Activated CD4-positive, alpha-beta T cell treated with anti-CD3 and anti-CD28 coated beads, Interleukin-2, amount 10 ng/mL, durations not matched to agents 24 days and 14 days (primary cell): ENCODE data around the gene ARMC3. TPM values are rescaled to one million over a fixed set of nuclear protein-coding genes. Genes with fewer than 3 reads are reported as not detected.

Source experiments
- DNase-seq: peaks from one replicate; pipeline ENCODE4 v3.0.0; 2022
- H3K27ac Mint-ChIP-seq: one replicate; pipeline ENCODE4 v1.8.0; 2022; ENCODE audit warnings: mild to moderate bottlenecking, mixed read lengths
- H3K27me3 Mint-ChIP-seq: one replicate; pipeline ENCODE4 v1.8.0; 2022; ENCODE audit warnings: mixed read lengths
- H3K36me3 Mint-ChIP-seq: one replicate; pipeline ENCODE4 v1.8.0; 2022; ENCODE audit warnings: low read depth, mild to moderate bottlenecking, mixed read lengths
- H3K4me1 Mint-ChIP-seq: one replicate; pipeline ENCODE4 v1.8.0; 2021; ENCODE audit warnings: mixed read lengths
- H3K4me3 Mint-ChIP-seq: one replicate; pipeline ENCODE4 v1.8.0; 2022; ENCODE audit warnings: mild to moderate bottlenecking, moderate library complexity, mixed read lengths
- H3K9me3 Mint-ChIP-seq: one replicate; pipeline ENCODE4 v1.8.0; 2021; ENCODE audit warnings: mixed read lengths
- intact Hi-C: fragments of 100-400 bp; cut with micrococcal nuclease; formaldehyde crosslinking; loops from one replicate; pipeline ENCODE4 v1.15.1; 2023
- total RNA-seq: library from RNA; stranded (reverse); gene quantifications from 2 replicates; pipeline ENCODE4 v1.2.3, GENCODE V29; 2022

Gene ARMC3
- total RNA-seq, 1 donor from 2014 or later, result not detected

- Mint-ChIP-seq H3K27ac (no peak overlapping the region), H3K9me3 (peaks cover 4% of the 10 kb centered on the region), H3K36me3 (no peaks in the 10 kb centered on the region), H3K27me3 (peaks cover 30% of the 10 kb centered on the region), H3K4me1 (no peaks in the 10 kb centered on the region), H3K4me3 (no peak overlapping the region)
- intact Hi-C loops, result no loop called here
- no peak for DNase-seq
Measured at GRCh38 chr10:23024002-23024401, 96.1 kb downstream of the ARMC3 start.

DNA sequence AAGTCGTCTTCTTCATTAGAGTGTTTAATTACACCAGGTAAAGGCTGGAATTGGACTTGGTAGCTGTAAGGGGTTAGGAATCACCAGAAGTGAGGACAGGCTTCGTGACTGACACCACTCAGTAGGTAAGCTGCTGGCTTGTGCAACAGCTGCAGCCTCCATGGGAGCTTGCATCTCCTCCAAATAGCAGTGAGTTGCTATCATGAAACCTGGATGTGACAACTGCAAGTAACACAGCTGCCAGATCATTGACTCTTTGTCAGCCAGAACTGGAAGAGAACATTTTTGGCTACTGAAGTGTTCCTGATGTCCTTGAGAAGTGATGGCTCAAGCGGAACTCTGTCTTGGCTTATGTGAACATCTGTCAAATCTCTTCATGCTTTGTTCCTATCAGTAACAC is 103.5 kb downstream of the ARMC3 start:
- no peak overlapping the region for H3K27ac Mint-ChIP-seq
- DNase-seq, result no peak
- no peaks in the 10 kb centered on the region for H3K36me3 Mint-ChIP-seq
- intact Hi-C loops, result no loop called here
- no peaks in the 10 kb centered on the region for H3K4me1 Mint-ChIP-seq
- H3K9me3 Mint-ChIP-seq, result no peaks in the 10 kb centered on the region
- H3K27me3 Mint-ChIP-seq, result peaks cover 35% of the 10 kb centered on the region
- no peak overlapping the region for H3K4me3 Mint-ChIP-seq

- Mint-ChIP-seq H3K9me3 (no peaks in the 10 kb centered on the region), H3K4me1 (no peaks in the 10 kb centered on the region), H3K4me3 (no peak overlapping the region), H3K27ac (no peak overlapping the region), H3K36me3 (no peaks in the 10 kb centered on the region), H3K27me3 (peaks cover 26% of the 10 kb centered on the region)
- intact Hi-C loops, result no loop called here
- no peak for DNase-seq
Measured at GRCh38 chr10:23034790-23035189, 106.9 kb downstream of the ARMC3 start.

DNA sequence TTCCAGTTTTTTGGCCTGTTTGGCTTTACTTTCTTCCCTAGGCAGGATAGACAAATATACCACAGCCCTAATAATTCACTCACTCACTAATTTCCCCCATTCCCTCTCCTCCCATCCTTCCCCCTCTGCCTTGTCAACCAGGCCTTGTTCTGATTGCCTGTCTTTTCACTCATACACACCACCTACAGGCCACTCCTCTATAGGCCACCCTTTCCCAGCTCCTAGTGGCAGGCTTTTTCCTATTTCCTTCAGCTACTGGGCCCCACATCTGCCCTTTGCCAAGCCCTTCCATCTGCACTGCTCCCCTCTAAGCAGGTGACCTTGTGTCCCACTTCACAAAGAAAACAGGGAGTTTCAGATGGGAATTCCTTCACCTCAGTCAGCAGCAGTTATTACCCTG is 107.7 kb downstream of the ARMC3 start:
- Mint-ChIP-seq H3K27me3 (peaks cover 26% of the 10 kb centered on the region), H3K4me3 (no peak overlapping the region), H3K9me3 (no peaks in the 10 kb centered on the region), H3K4me1 (no peaks in the 10 kb centered on the region), H3K27ac (no peak overlapping the region), H3K36me3 (no peaks in the 10 kb centered on the region)
- no peak for DNase-seq
- intact Hi-C loops, result no loop called here

DNA sequence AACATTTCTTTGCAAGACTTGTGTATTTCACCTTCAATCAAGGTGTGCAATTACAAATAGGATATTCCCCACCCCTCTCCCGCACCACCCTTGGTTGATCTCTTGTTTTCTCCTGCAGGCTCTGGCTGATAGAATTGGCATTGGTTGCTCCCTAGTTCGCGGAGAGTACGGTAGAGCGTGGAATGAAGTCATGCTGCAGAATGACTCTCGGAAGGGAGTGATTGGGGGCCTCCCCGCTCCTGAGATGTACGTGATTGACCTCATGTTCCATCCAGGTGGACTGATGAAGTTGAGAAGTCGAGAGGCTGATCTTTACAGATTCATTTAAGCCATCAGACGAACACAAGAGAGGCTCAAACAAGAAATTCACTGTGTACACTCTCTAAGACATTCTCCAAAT is 109.3 kb downstream of the ARMC3 start:
- intact Hi-C loops, result no loop called here
- Mint-ChIP-seq H3K4me1 (no peaks in the 10 kb centered on the region), H3K9me3 (no peaks in the 10 kb centered on the region), H3K4me3 (no peak overlapping the region), H3K27me3 (peaks cover 21% of the 10 kb centered on the region), H3K36me3 (no peaks in the 10 kb centered on the region), H3K27ac (no peak overlapping the region)
- no peak for DNase-seq

- no peaks in the 10 kb centered on the region for H3K9me3 Mint-ChIP-seq
Measured at GRCh38 chr10:23037561-23037960, 109.7 kb downstream of the ARMC3 start.

DNA sequence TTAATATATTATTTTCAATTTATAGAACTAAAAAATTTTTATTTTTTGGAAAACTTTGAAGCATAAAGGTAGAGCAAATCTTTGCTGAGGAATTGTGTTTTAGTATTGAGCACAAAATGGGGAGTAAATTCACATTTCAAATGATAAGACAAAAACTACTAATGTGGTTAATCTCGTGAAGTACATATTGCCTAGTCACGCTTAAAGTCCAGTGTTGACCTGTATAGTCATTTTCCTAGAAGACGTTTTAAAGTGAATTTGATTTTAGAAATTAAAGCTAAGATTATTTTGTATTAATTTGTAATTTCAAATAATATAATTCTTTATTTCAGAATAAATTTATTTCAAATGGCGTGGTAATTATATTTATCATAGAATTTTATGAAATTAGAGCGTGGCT is 110.3 kb downstream of the ARMC3 start:
- DNase-seq, result no peak
- no peak overlapping the region for H3K27ac Mint-ChIP-seq
- intact Hi-C loops, result no loop called here
- H3K4me3 Mint-ChIP-seq, result no peak overlapping the region
- H3K36me3 Mint-ChIP-seq, result no peaks in the 10 kb centered on the region
- no peaks in the 10 kb centered on the region for H3K9me3 Mint-ChIP-seq
- no peaks in the 10 kb centered on the region for H3K4me1 Mint-ChIP-seq
- peaks cover 25% of the 10 kb centered on the region for H3K27me3 Mint-ChIP-seq

More at GRCh38 chr10:23037561-23037960, 109.7 kb downstream of the ARMC3 start:
- H3K4me3 Mint-ChIP-seq, result no peak overlapping the region
- intact Hi-C loops, result no loop called here
- no peak for DNase-seq
- no peaks in the 10 kb centered on the region for H3K36me3 Mint-ChIP-seq
- peaks cover 23% of the 10 kb centered on the region for H3K27me3 Mint-ChIP-seq
- no peak overlapping the region for H3K27ac Mint-ChIP-seq
- H3K4me1 Mint-ChIP-seq, result no peaks in the 10 kb centered on the region

- Mint-ChIP-seq H3K36me3 (no peaks in the 10 kb centered on the region), H3K9me3 (no peaks in the 10 kb centered on the region), H3K4me1 (no peaks in the 10 kb centered on the region), H3K4me3 (no peak overlapping the region), H3K27ac (no peak overlapping the region), H3K27me3 (peaks cover 17% of the 10 kb centered on the region)
- no peak for DNase-seq
- intact Hi-C loops, result no loop called here
Measured at GRCh38 chr10:23040002-23040401, 112.1 kb downstream of the ARMC3 start.

DNA sequence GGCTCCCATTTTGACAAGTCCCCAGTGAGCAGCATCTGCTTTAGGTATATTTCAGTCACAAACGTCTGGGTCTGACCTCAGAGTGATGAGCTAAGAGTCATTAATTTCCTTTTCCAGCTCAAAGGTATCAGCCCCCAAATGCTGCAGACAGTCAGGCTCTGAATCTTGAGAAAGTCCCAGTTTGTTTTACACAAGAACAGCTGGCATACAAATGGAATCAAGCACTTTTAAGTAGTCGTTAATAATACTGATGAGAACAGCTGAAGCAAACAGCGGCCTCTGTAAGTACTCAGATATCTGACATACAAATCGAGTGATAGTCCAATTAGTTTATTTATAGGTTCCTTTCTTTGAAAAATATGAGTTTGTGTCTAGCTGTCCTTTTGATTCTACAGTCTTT is 118.2 kb downstream of the ARMC3 start:
- H3K4me3 Mint-ChIP-seq, result no peak overlapping the region
- no peaks in the 10 kb centered on the region for H3K9me3 Mint-ChIP-seq
- no peaks in the 10 kb centered on the region for H3K36me3 Mint-ChIP-seq
- H3K27ac Mint-ChIP-seq, result no peak overlapping the region
- intact Hi-C loops, result no loop called here
- no peaks in the 10 kb centered on the region for H3K4me1 Mint-ChIP-seq
- DNase-seq, result no peak
- H3K27me3 Mint-ChIP-seq, result peaks cover 6% of the 10 kb centered on the region

- H3K4me1 Mint-ChIP-seq, result no peaks in the 10 kb centered on the region
- no peaks in the 10 kb centered on the region for H3K9me3 Mint-ChIP-seq
- H3K4me3 Mint-ChIP-seq, result no peak overlapping the region
- no peaks in the 10 kb centered on the region for H3K36me3 Mint-ChIP-seq
- intact Hi-C loops, result no loop called here
- no peak for DNase-seq
- peaks cover 2% of the 10 kb centered on the region for H3K27me3 Mint-ChIP-seq
- H3K27ac Mint-ChIP-seq, result no peak overlapping the region
Measured at GRCh38 chr10:23047201-23048050, 119.6 kb downstream of the ARMC3 start.

DNA sequence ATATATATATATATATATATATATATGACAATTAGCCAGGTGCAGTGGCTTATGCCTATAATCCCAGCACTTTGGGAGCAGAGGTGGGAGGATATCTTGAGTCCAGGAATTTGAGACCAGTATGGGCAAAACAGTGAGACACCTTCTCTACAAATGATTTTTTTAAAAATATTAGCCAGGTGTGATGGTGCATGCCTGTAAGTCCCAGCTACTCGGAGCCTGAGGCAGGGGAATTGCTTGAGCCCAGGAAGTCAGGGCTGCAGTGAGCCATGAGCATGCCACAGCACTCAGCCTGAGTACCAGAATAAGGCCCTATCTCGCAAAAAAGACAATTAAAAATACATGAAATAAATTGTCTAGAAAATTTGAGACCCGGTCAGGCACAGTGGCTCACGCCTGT is 120.3 kb downstream of the ARMC3 start:
- H3K9me3 Mint-ChIP-seq, result no peaks in the 10 kb centered on the region
- peaks cover 1% of the 10 kb centered on the region for H3K27me3 Mint-ChIP-seq
- no peaks in the 10 kb centered on the region for H3K36me3 Mint-ChIP-seq
- intact Hi-C loops, result no loop called here
- peak; percentile 11 for DNase-seq
- H3K4me1 Mint-ChIP-seq, result no peaks in the 10 kb centered on the region
- no peak overlapping the region for H3K27ac Mint-ChIP-seq
- no peak overlapping the region for H3K4me3 Mint-ChIP-seq

- peaks cover 7% of the 10 kb centered on the region for H3K27me3 Mint-ChIP-seq
- intact Hi-C loops, result no loop called here
- no peak overlapping the region for H3K4me3 Mint-ChIP-seq
- H3K4me1 Mint-ChIP-seq, result no peaks in the 10 kb centered on the region
- no peak for DNase-seq
- H3K9me3 Mint-ChIP-seq, result no peaks in the 10 kb centered on the region
- H3K36me3 Mint-ChIP-seq, result no peaks in the 10 kb centered on the region
- H3K27ac Mint-ChIP-seq, result no peak overlapping the region
Measured at GRCh38 chr10:23051278-23051677, 123.4 kb downstream of the ARMC3 start.

DNA sequence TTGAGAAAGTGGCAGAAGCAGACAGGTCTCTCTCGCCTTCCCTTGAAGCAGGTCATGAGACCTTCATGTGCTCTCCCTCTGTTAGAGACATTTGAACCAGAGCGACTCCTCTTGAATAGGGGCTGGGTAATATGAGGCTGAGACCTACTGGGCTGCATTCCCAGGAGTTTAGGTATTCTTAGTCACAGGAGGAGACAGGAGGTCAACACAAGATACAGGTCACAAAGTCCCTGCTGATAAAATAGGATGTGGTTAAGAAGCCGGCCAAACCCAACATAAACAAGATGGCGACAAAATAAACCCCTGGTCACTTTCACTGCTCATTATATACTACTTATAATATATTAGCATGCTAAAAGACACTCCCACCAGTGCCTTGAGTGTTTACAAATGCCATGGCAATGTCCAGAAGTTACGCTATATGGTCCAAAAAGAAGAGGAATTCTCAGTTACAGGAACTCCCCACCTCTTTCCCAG is 124.0 kb downstream of the ARMC3 start:
- no peak for DNase-seq
- Mint-ChIP-seq H3K9me3 (no peaks in the 10 kb centered on the region), H3K4me3 (no peak overlapping the region), H3K27ac (no peak overlapping the region), H3K36me3 (no peaks in the 10 kb centered on the region), H3K4me1 (no peaks in the 10 kb centered on the region), H3K27me3 (peaks cover 10% of the 10 kb centered on the region)
- intact Hi-C loops, result no loop called here

DNA sequence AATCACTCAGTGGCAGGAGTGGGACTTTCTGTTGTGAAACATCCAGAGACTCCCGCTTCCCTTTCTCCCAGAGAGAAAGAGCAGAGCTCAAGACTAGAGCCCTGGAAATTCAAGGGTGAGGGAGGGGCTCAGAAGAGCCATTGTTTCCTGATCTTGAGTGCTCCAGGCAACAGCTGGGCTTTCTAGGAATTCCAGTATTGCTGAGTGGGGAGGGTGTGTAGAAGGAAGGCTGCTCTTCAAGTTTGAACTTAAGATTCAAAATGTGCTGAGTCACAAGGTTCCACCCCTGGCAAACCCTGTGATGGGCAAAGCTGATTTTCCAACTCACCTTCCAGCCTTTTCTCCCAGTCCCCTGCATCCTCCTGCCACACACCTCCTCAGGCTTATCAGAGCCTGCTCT is 125.2 kb downstream of the ARMC3 start:
- H3K9me3 Mint-ChIP-seq, result no peaks in the 10 kb centered on the region
- no peaks in the 10 kb centered on the region for H3K4me1 Mint-ChIP-seq

More for the DNA sequence above, 125.2 kb downstream of the ARMC3 start:
- Mint-ChIP-seq H3K27ac (no peak overlapping the region), H3K4me3 (no peak overlapping the region), H3K36me3 (no peaks in the 10 kb centered on the region), H3K27me3 (peaks cover 11% of the 10 kb centered on the region)
- intact Hi-C loops, result no loop called here
- DNase-seq, result no peak
